Measurements from ENCODE around the gene GPR132.

Gene GPR132

GRCh38 chr14:105026033-105026785 is 39.0 kb downstream of the GPR132 start:
- H3K4me2 ChIP-seq (ENCODE audit: low read length), result no peak overlapping the region
- 0 out of 2 replicates have a peak, but pooled peaks cover 9% of the 10 kb centered on the region for H3K27me3 ChIP-seq (ENCODE audit: insufficient read depth, low read length)
- H3K4me3 ChIP-seq (ENCODE audit: low read depth, low read length, poor library complexity, severe bottlenecking), result no peak overlapping the region
- no peak overlapping the region for H3K27ac ChIP-seq (ENCODE audit: low read depth, low read length, poor library complexity, severe bottlenecking)
- 0 out of 2 replicates have a peak, but pooled peaks cover 6% of the 10 kb centered on the region for H3F3A ChIP-seq (ENCODE audit: insufficient read depth, low read length)
- H3K36me3 ChIP-seq (ENCODE audit: insufficient read depth, low read length), result no peaks in the 10 kb centered on the region; the same call in 1 of the 2 replicates
- H3K4me1 ChIP-seq (ENCODE audit: insufficient read depth, low read length, severe bottlenecking), result peaks cover 36% of the 10 kb centered on the region
- H3K9me2 ChIP-seq (ENCODE audit: low read depth, low read length), result no peaks in the 10 kb centered on the region
- no peak overlapping the region for H3K9ac ChIP-seq (ENCODE audit: low read length)
- no peaks in the 10 kb centered on the region for H4K20me1 ChIP-seq (ENCODE audit: insufficient read depth, low read length)
- no peak overlapping the region for H2AFZ ChIP-seq (ENCODE audit: low read length)
- no peaks in the 10 kb centered on the region for H3K9me3 ChIP-seq (ENCODE audit: low read length)
- TF ChIP-seq EZH2 (IDR thresholded peaks at IDR 0.05; ENCODE audit: borderline replicate concordance, low read length), result no peak
- TF ChIP-seq CTCF (IDR thresholded peaks at IDR 0.05; ENCODE audit: low read length), result no peak
- H3K79me2 ChIP-seq (ENCODE audit: insufficient read depth, low read length), result no peaks in the 10 kb centered on the region

GRCh38 chr14:105025429-105025828 is 39.8 kb downstream of the GPR132 start:
- Histone ChIP-seq H3K9me2 (ENCODE audit: low read depth, low read length) (no peaks in the 10 kb centered on the region), H3K27me3 (ENCODE audit: insufficient read depth, low read length) (0 out of 2 replicates have a peak, but pooled peaks cover 9% of the 10 kb centered on the region), H3K79me2 (ENCODE audit: insufficient read depth, low read length) (peaks cover under 1% of the 10 kb centered on the region; the same call in 1 of the 2 replicates), H3K27ac (ENCODE audit: low read depth, low read length, poor library complexity, severe bottlenecking) (no peak overlapping the region), H4K20me1 (ENCODE audit: insufficient read depth, low read length) (no peaks in the 10 kb centered on the region), H3K4me2 (ENCODE audit: low read length) (no peak overlapping the region), H3K9me3 (ENCODE audit: low read length) (no peaks in the 10 kb centered on the region), H3K9ac (ENCODE audit: low read length) (no peak overlapping the region), H3K4me1 (ENCODE audit: insufficient read depth, low read length, severe bottlenecking) (peaks cover 32% of the 10 kb centered on the region), H3K4me3 (ENCODE audit: low read depth, low read length, poor library complexity, severe bottlenecking) (no peak overlapping the region), H2AFZ (ENCODE audit: low read length) (no peak overlapping the region), H3F3A (ENCODE audit: insufficient read depth, low read length) (0 out of 2 replicates have a peak, but pooled peaks cover 6% of the 10 kb centered on the region), H3K36me3 (ENCODE audit: insufficient read depth, low read length) (no peaks in the 10 kb centered on the region; the same call in 1 of the 2 replicates)
- TF ChIP-seq CTCF (IDR thresholded peaks at IDR 0.05; ENCODE audit: low read length) (no peak), EZH2 (IDR thresholded peaks at IDR 0.05; ENCODE audit: borderline replicate concordance, low read length) (no peak)

GRCh38 chr14:105023791-105024480 is 41.3 kb downstream of the GPR132 start:
- Histone ChIP-seq H3K9me3 (ENCODE audit: low read length) (no peaks in the 10 kb centered on the region), H4K20me1 (ENCODE audit: insufficient read depth, low read length) (no peaks in the 10 kb centered on the region), H3K9me2 (ENCODE audit: low read depth, low read length) (no peaks in the 10 kb centered on the region), H3K4me1 (ENCODE audit: insufficient read depth, low read length, severe bottlenecking) (peaks cover 41% of the 10 kb centered on the region), H2AFZ (ENCODE audit: low read length) (no peak overlapping the region), H3K4me2 (ENCODE audit: low read length) (no peak overlapping the region), H3K36me3 (ENCODE audit: insufficient read depth, low read length) (peaks cover 13% of the 10 kb centered on the region), H3K79me2 (ENCODE audit: insufficient read depth, low read length) (peaks cover 15% of the 10 kb centered on the region), H3F3A (ENCODE audit: insufficient read depth, low read length) (0 out of 2 replicates have a peak, but pooled peaks cover 6% of the 10 kb centered on the region), H3K27ac (ENCODE audit: low read depth, low read length, poor library complexity, severe bottlenecking) (no peak overlapping the region), H3K9ac (ENCODE audit: low read length) (no peak overlapping the region), H3K27me3 (ENCODE audit: insufficient read depth, low read length) (0 out of 2 replicates have a peak, but pooled peaks cover 5% of the 10 kb centered on the region), H3K4me3 (ENCODE audit: low read depth, low read length, poor library complexity, severe bottlenecking) (no peak overlapping the region)
- TF ChIP-seq EZH2 (IDR thresholded peaks at IDR 0.05; ENCODE audit: borderline replicate concordance, low read length), result no peak
- TF ChIP-seq CTCF (IDR thresholded peaks at IDR 0.05; ENCODE audit: low read length), result no peak

Data from OCI-LY1 (cell line).